Activated CD4-positive, CD25-positive, alpha-beta regulatory T cell treated with anti-CD3 and anti-CD28 coated beads, Interleukin-2, amount 50 U/mL, for 72 hours (primary cell): ENCODE data around the gene PTN.
"Not testable (repeated sequence)": the region's sequence is repeated elsewhere in the genome, so short reads cannot be mapped to it uniquely, and the experiment has no call there.

Experiments used
- DNase-seq: peaks from one replicate; pipeline ENCODE4 v3.0.0; 2021

The PTN gene

DNA sequence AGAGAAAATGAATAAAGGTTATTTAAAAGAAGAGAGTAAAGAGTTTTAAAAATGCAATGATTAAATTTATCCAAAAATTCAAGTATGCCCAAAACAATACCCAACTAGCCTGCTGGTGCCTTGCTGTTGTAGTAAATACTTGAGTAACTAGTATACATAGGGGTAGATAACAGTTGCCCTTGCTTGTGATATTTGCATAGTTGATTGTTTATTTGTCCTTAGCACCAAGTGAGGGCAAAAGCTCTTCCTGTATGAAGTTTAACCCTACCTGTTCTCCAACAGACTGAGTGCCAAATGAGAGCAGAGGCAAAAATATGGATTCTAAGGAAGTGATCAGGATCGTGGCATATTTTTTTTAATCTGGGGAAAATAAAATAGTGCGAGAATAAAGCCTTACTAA is 85.0 kb downstream of the PTN start:
- DNase-seq, result no peak

DNA sequence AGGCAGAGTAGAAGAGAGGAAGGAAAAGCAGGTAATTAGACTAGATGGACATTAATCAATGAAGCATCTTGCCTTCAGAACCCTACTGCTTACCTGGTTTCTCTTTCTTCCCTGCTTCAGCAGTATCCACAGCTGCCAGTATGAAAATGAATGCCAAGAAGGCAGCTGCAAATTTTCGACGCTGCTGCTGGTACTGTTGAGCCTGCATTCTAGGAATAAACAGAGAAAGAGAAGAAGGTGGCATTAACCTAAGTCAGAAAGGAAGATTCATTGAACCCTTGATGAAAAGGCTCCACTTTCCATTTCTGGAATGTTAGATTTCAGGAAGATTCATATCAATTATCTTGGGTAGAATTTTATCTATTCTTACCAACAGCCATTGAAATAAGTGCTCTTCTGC is 88.8 kb downstream of the PTN start:
- no peak for DNase-seq

DNA sequence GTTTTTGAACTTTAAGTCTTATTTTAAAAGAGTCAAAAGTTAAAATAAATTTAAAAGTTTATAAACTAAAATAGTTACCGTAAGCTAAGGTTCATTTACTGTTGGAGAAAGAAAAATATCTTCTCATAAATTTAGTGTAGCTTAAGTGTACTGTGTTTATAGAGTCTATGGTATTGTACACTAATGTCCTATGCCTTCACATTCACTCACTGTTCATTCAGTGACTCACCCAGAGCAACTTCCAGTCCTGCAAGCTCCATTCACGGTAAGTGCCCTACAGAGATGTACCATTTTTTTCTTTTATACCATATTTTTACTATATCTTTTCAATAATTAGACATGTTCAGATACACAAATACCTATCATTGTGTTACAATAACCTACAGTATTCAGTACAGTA is 97.6 kb downstream of the PTN start:
- no peak for DNase-seq

DNA sequence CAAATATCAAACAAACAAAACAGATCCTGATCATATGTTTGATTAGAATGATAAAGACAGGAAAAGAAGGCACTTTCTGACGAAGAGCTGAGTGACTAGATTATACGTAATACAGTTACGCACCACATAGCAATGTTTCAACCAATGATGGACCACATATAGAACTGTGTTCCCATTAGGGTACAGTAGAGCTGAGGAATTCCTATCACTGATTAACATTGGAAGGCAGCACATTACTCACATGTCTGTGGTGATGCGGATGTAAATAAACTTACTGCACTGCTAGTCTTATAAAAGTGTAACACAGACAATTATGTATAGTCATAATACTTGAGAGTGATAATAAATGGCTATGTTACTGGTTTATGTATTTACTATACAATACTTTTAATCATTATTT is 98.3 kb downstream of the PTN start:
- DNase-seq, result no peak

DNA sequence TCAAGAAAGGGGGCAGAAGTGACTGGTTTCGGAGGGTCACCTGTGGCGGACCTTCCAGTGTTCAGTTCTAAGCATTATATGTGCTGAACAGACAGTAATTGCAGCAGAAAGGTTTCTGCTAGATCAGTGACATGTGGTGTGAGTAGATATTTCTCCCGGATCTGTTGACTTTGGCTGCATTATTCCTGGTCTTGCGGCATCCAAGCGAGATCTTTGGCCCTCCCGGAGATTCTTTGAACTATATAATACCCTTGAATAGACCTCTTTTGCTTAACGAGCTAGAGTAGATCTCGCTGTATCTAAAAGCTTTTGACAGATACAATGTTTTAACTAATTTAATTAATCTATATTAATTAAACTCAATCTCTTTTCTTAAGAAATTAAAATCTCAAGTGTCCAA is 99.8 kb downstream of the PTN start:
- DNase-seq, result no peak

DNA sequence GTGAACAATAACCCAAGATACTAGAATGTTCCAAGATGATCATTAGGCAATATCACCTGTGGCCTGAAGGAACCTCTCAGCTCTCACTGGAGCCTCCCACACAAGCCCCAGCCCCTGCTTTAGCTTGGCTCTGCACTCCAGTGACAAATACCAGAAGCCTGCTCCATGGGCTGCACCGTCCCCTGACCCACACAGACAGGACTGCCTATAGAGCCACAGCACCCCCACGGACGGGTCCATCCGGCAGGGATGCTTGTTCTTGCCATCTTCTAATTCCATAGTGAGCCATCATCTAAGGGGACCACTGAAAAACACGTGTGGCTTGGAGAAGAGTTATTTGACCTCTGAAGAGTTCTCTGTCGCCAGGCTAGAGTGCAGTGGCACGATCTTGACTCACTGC is 100.9 kb downstream of the PTN start:
- no peak for DNase-seq

DNA sequence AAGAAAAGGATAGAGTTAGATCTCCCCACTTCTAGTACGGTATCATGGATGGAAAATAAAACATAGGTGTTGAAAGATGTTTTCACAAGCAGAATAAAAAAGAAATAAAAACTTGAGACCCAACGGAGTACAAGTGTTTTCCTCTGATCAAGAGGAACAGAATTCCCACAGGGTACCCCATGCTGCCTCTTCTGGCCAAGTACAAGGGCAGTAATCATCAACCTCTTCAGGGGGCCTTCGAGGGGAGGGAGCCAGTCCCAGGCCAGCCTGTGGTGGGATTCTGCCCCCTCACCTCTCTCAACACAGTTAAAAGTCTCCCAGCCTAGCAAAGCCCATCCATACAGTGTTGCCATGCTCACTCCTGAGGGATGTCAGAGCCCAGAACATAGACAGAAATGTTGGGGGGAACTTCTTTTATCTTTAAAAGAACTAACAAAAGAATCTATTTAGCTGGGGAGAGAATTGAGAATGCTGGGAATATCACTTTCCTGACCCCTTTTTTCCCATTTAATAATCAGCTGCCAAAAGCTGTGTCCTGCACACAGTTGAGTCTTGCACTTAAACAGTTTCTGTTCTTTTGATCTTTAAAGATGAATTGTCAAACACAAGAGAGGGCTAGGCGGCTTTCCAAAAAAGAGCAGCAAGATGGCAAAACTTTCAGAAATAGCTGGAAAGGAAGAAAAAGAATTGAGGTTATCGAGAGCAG is 101.7 kb downstream of the PTN start:
- DNase-seq, result no peak

DNA sequence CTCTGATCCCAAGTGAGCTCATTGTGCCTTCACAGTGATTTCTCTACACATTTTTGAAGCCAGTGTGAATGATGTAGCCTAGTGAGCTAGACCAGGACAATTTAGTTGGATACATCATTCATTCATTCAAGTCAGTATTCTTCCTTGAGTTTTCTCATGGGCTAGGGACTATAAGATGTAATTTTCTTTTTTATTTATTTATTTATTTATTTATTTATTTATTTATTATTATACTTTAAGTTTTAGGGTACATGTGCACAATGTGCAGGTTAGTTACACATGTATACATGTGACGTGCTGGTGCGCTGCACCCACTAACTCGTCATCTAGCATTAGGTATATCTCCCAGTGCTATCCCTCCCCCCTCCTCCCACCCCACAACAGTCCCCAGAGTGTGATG is 104.3 kb downstream of the PTN start:
- DNase-seq, result not testable (repeated sequence)

DNA sequence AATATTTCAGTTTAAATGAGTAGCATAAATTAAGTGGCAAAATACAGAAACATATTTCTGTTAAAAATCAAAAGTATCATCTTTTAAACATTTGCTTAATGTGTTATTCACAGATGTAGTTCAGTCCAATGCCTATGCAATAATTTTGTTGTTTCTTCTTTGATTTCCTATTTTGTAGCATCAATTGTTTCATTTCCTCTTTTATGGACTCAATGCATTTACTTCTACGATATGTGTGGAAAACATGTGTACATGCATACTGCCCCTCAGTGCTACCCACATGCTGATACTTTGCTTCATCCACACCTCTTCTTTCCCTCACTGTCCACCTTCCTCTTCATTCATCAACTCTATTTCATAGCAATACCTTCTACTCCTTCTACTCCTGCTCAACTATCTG is 108.1 kb downstream of the PTN start:
- DNase-seq, result no peak

DNA sequence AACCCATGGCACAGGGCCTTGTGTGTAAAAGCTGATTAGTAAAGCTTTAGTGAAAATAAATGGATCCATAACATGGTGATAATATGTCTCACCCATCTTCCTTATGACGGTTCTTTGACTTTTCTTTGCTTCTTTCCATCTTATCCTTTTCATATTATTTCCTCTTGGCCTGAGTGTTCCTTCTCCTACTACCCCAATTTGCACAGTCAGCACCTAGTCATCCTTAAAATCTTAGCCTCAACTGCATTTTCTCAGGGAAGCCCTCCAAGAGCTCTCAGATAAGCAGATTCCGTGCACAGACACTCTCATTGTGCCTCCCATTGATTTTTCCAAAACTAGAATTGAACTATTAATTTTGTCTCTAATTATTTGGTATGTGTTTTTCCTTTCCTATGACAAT is 112.4 kb downstream of the PTN start:
- no peak for DNase-seq

DNA sequence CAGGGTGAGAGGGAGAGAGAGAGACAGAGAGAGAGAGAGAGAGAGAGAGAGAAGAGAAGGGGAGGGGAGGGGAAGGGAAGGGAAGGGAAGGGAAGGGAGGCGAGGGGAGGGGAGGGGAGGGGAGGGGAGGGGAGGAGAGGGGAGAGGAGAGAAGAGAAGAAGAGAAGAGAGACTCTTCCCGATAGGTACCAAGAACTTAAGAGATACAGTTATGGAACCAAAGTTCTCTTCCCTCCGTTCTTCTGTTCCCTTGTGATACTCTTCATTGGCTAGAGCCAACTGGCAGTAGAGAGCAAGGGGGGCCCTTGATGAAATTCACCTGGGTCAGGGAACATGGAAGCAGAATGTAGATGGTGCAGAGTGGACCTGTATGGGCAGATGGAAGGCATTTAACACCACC is 122.1 kb downstream of the PTN start:
- DNase-seq, result no peak

DNA sequence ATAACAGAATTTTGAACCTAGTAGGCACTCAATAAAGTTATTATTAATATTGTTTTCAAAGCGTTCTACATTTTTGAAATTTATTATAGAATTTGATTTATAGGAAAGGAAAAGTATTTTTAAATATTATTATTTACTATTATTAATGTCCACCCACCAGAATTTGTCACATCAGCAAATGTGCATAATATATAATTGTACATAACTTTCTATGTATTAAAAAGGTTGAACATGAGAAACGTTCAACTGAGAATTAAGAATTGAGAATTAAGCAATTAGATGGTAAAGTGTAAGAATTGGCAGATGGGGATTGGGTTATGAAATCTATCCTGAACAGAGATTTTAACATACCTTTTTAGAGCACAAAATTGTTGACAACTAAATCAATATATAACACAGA is 129.8 kb downstream of the PTN start:
- DNase-seq, result no peak

DNA sequence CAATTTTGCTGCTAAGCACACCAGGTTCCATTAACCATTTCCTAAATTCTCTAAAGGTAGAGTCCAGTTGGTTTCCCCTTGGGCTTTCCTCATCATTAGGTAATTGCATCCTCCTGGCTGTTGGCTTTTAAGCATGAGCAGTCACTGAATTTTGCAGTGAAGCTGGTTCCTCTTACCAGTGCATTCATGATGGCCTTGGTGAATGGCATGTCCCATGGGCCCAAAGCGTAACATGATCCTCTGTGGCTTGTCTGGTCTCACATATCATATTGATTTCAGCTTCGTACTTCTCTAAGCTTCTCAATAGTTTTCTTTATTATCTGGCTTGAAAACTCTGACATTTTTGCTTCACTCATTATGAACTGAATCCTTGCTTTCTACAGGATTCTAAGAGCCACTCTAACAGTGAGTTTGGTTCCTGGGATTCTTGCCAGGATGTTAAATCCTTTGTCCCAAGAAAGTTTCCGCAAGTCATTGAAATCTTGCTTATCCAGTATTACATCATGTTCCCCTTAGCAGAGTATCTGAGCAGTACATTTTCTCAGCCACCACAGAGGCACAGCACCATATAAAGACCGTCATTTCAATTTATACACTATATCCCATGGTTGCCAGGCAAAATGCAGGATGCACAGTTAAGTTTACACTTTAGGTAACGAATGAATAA is 134.2 kb downstream of the PTN start:
- no peak for DNase-seq

DNA sequence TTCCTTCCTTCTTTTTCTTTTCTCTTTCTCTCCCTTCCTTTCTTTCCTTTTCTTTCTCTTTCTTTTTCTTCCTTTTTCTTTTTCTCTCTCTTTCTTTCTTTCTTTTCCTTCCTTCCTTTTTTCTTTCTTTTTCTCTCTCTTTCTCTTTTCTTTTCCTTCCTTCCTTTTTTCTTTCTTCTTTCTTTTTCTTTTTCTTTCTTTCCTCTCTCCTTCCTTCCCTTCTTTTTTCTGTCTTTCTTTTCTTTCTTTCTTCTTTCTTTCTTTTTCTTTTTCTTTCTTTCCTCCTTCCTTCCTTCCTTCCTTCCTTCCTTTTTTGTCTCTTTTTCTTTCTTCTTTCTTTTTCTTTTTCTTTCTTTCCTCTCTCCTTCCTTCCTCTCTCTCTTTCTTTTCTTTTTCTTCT is 136.8 kb downstream of the PTN start:
- no peak for DNase-seq

DNA sequence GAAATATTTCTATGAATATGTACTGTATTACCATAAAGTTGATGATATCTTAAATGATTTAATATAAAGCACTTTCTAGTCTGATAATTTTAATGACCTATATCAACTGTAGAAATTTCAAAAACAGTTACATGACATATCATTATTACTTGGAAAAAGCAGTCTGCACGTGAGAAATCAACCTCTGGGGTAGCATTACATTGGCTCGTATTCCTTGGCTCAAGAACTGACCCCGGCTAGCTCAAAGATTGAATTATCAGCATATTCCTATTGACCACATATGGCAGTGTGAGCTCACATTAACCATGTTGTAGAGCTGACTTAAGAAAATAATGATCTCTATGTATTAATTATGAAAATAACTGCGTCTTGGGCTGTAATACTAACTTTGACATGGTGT is 139.3 kb downstream of the PTN start:
- DNase-seq, result no peak

DNA sequence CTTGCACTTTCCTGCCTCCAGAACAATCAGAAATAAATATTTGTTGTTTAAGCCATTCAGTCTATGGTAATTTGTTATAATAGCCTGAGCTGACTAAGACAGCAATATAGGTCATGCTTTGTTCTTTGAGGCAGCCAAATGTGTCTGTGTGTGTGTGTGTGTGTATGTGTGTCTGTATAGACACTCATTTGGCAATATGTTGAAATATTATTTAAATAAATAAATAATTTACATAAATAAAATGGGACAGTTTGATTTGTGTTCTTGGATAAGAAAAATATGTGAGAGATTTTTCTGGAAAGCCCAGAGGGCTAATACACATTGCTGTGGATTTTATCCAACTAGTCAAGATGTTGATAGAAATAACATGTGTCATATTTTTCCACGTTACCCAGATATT is 140.2 kb downstream of the PTN start:
- no peak for DNase-seq

DNA sequence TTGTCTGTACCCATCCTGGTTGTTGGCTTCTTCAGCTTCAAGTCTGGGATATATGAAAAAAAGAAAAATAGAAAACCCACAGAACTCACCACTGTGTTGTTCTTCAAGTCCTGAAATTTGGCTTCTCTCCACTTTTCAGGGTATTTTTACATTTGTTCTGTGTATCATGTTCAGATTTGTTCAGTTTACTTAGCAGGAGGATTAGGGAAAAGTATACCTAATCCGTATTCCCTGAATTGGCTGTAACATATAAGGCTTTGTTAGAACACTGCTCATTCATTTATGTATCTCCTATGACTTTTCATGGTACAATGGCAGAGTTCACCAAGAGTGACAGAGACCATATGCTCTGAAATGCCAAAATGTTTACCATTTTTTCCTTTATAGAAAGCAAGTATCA is 146.9 kb downstream of the PTN start:
- no peak for DNase-seq

DNA sequence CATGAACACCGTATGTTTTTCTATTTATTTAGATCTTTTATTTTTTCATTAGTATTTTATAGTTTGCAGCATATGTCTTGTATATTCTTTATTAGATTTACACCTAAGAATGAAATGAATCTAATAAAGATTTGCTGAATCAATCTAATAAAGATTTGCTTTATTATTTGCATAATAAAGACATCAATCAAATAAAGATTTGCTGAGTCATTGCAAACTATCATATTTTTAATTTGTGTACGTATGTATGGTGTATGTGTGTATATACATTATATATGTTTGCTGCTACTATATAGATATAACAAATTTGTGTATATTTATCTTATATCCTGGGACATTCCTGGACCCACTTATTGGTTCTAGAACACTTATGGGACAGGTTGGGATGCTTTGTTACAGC is 147.5 kb downstream of the PTN start:
- DNase-seq, result no peak

DNA sequence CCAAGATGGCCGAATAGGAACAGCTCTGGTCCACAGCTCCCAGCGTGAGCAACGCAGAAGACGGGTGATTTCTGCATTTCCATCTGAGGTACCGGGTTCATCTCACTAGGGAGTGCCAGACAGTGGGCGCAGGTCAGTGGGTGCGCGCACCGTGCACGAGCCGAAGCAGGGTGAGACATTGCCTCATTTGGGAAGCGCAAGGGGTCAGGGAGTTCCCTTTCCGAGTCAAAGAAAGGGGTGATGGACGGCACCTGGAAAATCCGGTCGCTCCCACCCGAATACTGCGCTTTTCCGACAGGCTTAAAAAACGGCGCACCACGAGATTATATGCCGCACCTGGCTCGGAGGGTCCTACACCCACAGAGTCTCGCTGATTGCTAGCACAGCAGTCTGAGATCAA is 161.9 kb downstream of the PTN start:
- DNase-seq, result not testable (repeated sequence)
